ENCODE measurements around the gene LRP2. TPM values are rescaled to one million over a fixed set of nuclear protein-coding genes. Genes with fewer than 3 reads are reported as not detected.

Gene LRP2
- total and polyA plus RNA-seq, 3 experiments from 2014 or later = 0.04 to 0.07 TPM; not detected in 1

DNA sequence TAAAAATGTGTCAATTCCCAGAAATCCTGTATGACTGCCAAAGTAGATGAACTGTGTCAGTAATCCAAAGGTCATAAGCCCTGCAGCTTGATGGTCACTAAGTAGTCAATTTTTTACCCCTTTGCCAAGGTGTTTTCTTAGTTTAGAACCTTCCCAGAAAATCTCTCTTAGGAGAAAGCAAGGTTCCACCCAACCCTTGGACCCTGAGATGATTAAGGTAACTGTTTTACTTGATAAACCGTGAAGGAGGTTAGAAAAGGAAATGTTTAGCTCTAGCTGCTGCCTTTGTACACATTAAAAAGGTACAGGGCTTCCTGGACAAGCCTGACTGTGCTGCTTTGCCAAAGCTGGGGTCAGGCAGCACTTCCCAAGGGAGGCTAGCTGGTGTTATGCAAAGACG, 24.4 kb upstream of the LRP2 start:
- H3K27ac ChIP-seq (ENCODE audit: low read depth, low read length) = no peak overlapping the region
- POLR2A ChIA-PET = no interaction called here
- H3K9me3 Mint-ChIP-seq = no peaks in the 10 kb centered on the region
- H3K4me1 Mint-ChIP-seq = no peaks in the 10 kb centered on the region
- no peaks in the 10 kb centered on the region for H3K4me1 ChIP-seq (ENCODE audit: insufficient read depth, low read length)
- H3K27me3 Mint-ChIP-seq = peaks cover 19 to 41% of the 10 kb centered on the region in 2 donors
- H3K36me3 Mint-ChIP-seq = no peaks in the 10 kb centered on the region
- no peak overlapping the region for H3K27ac Mint-ChIP-seq
- no peak overlapping the region for H3K4me3 Mint-ChIP-seq
- H3K4me3 ChIP-seq (ENCODE audit: low read length) = no peak overlapping the region
- no peak for DNase-seq
- CTCF ChIA-PET = no interaction called here
- no peaks in the 10 kb centered on the region for H3K27me3 ChIP-seq (ENCODE audit: insufficient read depth, low read length, poor library complexity, severe bottlenecking)
- H3K36me3 ChIP-seq (ENCODE audit: insufficient read depth, low read length) = no peaks in the 10 kb centered on the region
- no peaks in the 10 kb centered on the region for H3K9me3 ChIP-seq (ENCODE audit: low read length)

DNA sequence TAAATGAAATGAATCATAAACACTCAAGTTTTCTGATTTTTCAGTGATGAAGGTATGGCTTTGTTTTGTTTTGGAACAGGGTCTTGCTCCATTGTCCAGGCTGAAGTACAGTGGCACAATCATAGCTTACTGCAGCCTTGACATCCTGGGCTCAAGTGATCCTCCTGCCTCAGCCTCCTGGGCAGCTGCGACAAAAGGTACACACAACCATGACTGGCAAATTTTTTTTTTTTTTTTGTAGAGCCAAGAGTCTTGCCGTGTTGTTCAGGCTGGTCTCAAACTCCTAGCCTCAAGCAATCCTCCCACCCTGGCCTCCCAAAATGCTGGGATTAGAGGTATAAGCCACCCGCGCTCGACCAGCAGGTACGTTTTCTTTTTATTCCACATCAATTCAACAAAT, 22.5 kb upstream of the LRP2 start:
- H3K4me3 Mint-ChIP-seq = no peak overlapping the region
- CTCF ChIA-PET = no interaction called here
- Histone ChIP-seq H3K9me3 (ENCODE audit: low read length) (no peaks in the 10 kb centered on the region), H3K4me1 (ENCODE audit: insufficient read depth, low read length) (no peaks in the 10 kb centered on the region), H3K36me3 (ENCODE audit: insufficient read depth, low read length) (no peaks in the 10 kb centered on the region), H3K27me3 (ENCODE audit: insufficient read depth, low read length, poor library complexity, severe bottlenecking) (no peaks in the 10 kb centered on the region), H3K4me3 (ENCODE audit: low read length) (no peak overlapping the region), H3K27ac (ENCODE audit: low read depth, low read length) (no peak overlapping the region)
- H3K9me3 Mint-ChIP-seq = no peaks in the 10 kb centered on the region
- no peak overlapping the region for H3K27ac Mint-ChIP-seq
- H3K4me1 Mint-ChIP-seq = no peaks in the 10 kb centered on the region
- peaks cover 23 to 32% of the 10 kb centered on the region in 2 donors for H3K27me3 Mint-ChIP-seq
- DNase-seq = no peak
- no peaks in the 10 kb centered on the region for H3K36me3 Mint-ChIP-seq
- POLR2A ChIA-PET = no interaction called here

DNA sequence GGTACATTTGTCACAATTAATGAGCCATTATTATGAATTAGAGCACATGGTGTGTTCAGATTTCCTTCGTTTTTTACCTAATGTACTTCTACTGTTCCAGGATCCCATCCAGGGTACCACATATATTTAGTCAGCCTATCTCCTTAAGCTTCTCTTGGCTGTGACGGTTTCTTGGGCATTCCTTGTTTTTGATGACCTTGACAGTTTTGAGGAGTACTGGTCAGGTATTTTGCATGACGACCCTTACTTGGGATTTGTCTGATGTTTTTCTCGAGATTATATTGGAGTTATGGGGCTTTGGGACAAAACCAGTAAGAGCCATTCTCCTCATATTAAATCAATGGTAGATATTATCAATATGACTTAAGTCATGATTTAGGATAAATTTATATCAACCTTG, 10.2 kb upstream of the LRP2 start:
- no peak for DNase-seq
- POLR2A ChIA-PET = no interaction called here
- Mint-ChIP-seq H3K27me3 (peaks cover 16 to 31% of the 10 kb centered on the region in 2 donors), H3K9me3 (no peaks in the 10 kb centered on the region), H3K36me3 (no peaks in the 10 kb centered on the region), H3K27ac (no peak overlapping the region), H3K4me1 (no peaks in the 10 kb centered on the region), H3K4me3 (no peak overlapping the region)
- H3K27me3 ChIP-seq (ENCODE audit: insufficient read depth, low read length, poor library complexity, severe bottlenecking) = no peaks in the 10 kb centered on the region
- H3K27ac ChIP-seq (ENCODE audit: low read depth, low read length) = no peak overlapping the region
- H3K4me1 ChIP-seq (ENCODE audit: insufficient read depth, low read length) = no peaks in the 10 kb centered on the region
- no peaks in the 10 kb centered on the region for H3K36me3 ChIP-seq (ENCODE audit: insufficient read depth, low read length)
- CTCF ChIA-PET = no interaction called here
- H3K4me3 ChIP-seq (ENCODE audit: low read length) = no peak overlapping the region
- no peaks in the 10 kb centered on the region for H3K9me3 ChIP-seq (ENCODE audit: low read length)

DNA sequence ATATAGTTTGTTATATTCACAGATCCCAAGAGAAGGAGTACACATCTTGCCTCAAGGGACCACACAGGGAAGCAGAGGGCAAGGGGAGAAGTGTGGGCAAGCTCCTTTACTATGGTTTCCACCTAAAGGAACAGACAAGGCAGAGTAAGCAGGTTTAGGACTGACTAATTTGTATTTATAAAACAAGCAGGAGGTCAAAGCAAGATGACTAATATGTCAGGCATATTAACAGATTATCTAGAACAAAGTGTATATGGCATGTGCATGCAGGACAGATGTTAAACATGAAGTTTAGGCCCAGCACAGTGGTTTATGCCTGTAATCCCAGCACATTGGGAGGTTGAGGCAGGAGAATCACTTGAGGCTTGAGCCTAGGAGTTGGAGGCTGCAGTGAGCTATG, 3.7 kb upstream of the LRP2 start:
- POLR2A ChIA-PET = no interaction called here
- Mint-ChIP-seq H3K36me3 (peaks cover 0 to 2% (median 0%) of the 10 kb centered on the region in 3 donors), H3K4me1 (peaks cover 29 to 36% (median 34%) of the 10 kb centered on the region in 3 donors), H3K27ac (no peak overlapping the region), H3K27me3 (peaks cover 27 to 28% of the 10 kb centered on the region in 2 donors), H3K9me3 (no peaks in the 10 kb centered on the region), H3K4me3 (peak overlapping the region in 1 of 7 donors; percentile 31)
- CTCF ChIA-PET = no interaction called here
- Histone ChIP-seq H3K4me3 (ENCODE audit: low read length) (no peak overlapping the region), H3K27ac (ENCODE audit: low read depth, low read length) (no peak overlapping the region), H3K27me3 (ENCODE audit: insufficient read depth, low read length, poor library complexity, severe bottlenecking) (peaks cover 24% of the 10 kb centered on the region), H3K9me3 (ENCODE audit: low read length) (no peaks in the 10 kb centered on the region), H3K4me1 (ENCODE audit: insufficient read depth, low read length) (peaks cover 20% of the 10 kb centered on the region), H3K36me3 (ENCODE audit: insufficient read depth, low read length) (no peaks in the 10 kb centered on the region)
- no peak for DNase-seq

DNA sequence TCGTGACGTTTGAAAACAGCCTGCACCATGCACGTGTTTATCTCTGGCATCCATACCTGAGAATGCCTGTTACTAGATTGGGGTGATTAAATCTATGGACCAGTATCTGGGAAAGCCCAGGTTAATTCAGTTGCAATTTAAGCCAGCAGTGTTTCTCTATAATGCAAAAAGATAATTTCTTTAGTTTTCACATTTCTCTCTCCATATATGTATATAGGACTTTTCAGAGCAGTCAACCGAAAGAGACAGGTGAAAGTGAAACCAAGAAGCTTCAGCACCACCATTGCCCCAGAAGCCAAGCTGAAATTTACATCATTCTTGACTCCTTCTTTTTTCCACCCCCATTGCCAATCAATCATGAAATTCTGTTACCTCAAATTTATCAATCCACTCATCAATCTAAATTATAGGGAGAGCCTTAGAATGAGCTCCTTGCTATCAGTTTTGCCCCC, 2.7 kb upstream of the LRP2 start:
- Histone ChIP-seq H3K27ac (ENCODE audit: low read depth, low read length) (peak overlapping the region; percentile 26), H3K4me1 (ENCODE audit: insufficient read depth, low read length) (peaks cover 20% of the 10 kb centered on the region), H3K36me3 (ENCODE audit: insufficient read depth, low read length) (no peaks in the 10 kb centered on the region), H3K4me3 (ENCODE audit: low read length) (peak overlapping the region; percentile 71), H3K9me3 (ENCODE audit: low read length) (no peaks in the 10 kb centered on the region), H3K27me3 (ENCODE audit: insufficient read depth, low read length, poor library complexity, severe bottlenecking) (peaks cover 31% of the 10 kb centered on the region)
- ChIA-PET POLR2A (no interaction called here), CTCF (no interaction called here)
- Mint-ChIP-seq H3K36me3 (peaks cover 0 to 2% (median 0%) of the 10 kb centered on the region in 3 donors), H3K4me1 (peaks cover 29 to 38% (median 38%) of the 10 kb centered on the region in 3 donors), H3K27ac (peak overlapping the region in 5 of 8 donors; percentile 15 to 86 (median 37)), H3K27me3 (peaks cover 28 to 35% of the 10 kb centered on the region in 2 donors), H3K4me3 (peak overlapping the region; percentile 86 to 98 (median 93)), H3K9me3 (no peaks in the 10 kb centered on the region)
- DNase-seq = peak in 2 of 5 donors; percentile 8 to 11

DNA sequence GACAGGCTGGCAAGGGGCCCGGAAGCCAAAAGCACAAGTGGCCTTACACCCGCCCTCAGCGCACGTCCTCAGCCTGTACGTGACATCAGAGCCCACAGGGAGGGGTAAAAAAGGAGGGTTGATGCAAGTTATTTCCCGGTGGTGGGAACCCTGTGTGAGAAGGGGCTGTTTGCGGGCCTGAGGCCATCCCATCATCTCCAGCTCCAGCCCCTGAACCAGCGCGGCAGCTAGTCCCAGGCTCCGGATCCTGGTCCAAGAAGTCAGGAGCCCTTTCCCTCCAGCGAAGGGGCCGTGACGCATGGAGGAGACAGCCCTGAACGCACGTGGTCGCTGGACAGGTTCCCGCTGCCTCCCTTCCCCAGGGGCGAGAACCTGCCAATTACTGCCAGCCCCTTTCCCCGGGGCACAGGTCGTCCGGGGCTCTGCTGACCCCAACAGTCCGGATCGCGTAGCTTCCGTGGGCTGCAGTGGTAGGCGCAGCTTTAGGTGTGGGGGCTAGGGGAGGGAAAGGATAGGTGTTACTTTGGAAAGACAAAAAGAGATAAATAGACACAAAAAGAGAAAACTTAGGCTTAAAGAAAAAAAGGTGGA, 1.3 kb upstream of the LRP2 start:
- H3K9me3 Mint-ChIP-seq = no peaks in the 10 kb centered on the region
- peaks cover 29 to 38% (median 38%) of the 10 kb centered on the region in 3 donors for H3K4me1 Mint-ChIP-seq
- H3K27ac Mint-ChIP-seq = peak overlapping the region in 7 of 8 donors; percentile 3 to 86 (median 40)
- peak overlapping the region; percentile 86 to 98 (median 93) for H3K4me3 Mint-ChIP-seq
- no peaks in the 10 kb centered on the region for H3K36me3 ChIP-seq (ENCODE audit: insufficient read depth, low read length)
- no peak overlapping the region for H3K27ac ChIP-seq (ENCODE audit: low read depth, low read length)
- peaks cover 31% of the 10 kb centered on the region for H3K27me3 ChIP-seq (ENCODE audit: insufficient read depth, low read length, poor library complexity, severe bottlenecking)
- no peaks in the 10 kb centered on the region for H3K9me3 ChIP-seq (ENCODE audit: low read length)
- POLR2A ChIA-PET = interaction anchor here (0.6 kb wide), 1 partner anchor 116 kb away, joined by 3 read pairs; the partner anchor contains the start of gene BBS5
- H3K4me1 ChIP-seq (ENCODE audit: insufficient read depth, low read length) = peaks cover 20% of the 10 kb centered on the region
- peaks cover 0 to 2% (median 0%) of the 10 kb centered on the region in 3 donors for H3K36me3 Mint-ChIP-seq
- H3K27me3 Mint-ChIP-seq = peaks cover 28 to 40% of the 10 kb centered on the region in 2 donors
- DNase-seq = peak; percentile 14 to 62 (median 21)
- peak overlapping the region; percentile 71 for H3K4me3 ChIP-seq (ENCODE audit: low read length)
- CTCF ChIA-PET = interaction anchor here (0.8 kb wide), 1 partner anchor 263 kb away, joined by 3 read pairs; no protein-coding TSS in a partner anchor

DNA sequence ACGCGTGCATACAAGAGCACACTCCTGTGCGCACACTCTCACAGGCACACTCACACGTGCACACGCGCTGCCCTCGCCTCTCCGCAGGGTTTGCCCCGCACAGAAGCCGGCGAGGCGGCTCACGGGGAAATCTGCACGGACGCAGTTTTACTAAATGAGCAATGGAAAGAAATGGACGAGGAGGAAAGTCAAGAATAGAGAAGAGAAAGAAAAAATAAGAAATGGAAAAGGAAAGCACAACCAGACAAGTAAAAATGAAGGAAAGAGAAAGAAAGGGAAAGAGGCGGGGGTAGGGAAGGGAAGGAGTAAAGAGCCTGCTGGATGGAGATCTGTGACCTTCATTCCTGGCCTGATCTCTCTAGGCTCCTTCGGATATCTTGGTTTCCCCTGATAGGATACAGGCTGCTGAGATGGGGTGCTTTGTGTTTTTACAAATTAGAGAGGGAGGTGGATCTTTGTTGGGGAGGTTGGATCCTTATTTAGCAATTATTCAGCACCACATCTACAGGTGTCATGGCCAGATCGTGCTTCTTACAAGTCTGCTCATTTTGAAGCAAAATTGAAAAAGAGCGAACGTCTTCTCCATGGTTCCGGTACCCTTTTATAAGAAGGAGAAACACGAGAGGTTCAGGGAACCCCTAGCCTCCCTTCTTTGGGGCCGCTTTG, 693 bp upstream of the LRP2 start:
- peaks cover 20% of the 10 kb centered on the region for H3K4me1 ChIP-seq (ENCODE audit: insufficient read depth, low read length)
- ChIA-PET CTCF (interaction anchor here (0.8 kb wide), 1 partner anchor 262 kb away, joined by 3 read pairs; no protein-coding TSS in a partner anchor), POLR2A (no interaction called here)
- H3K9me3 ChIP-seq (ENCODE audit: low read length) = no peaks in the 10 kb centered on the region
- H3K4me3 Mint-ChIP-seq = peak overlapping the region; percentile 86 to 98 (median 93)
- no peaks in the 10 kb centered on the region for H3K9me3 Mint-ChIP-seq
- peaks cover 0 to 2% (median 0%) of the 10 kb centered on the region in 3 donors for H3K36me3 Mint-ChIP-seq
- peaks cover 29 to 38% (median 38%) of the 10 kb centered on the region in 3 donors for H3K4me1 Mint-ChIP-seq
- H3K4me3 ChIP-seq (ENCODE audit: low read length) = peak overlapping the region; percentile 71
- no peak for DNase-seq
- peak overlapping the region in 5 of 8 donors; percentile 15 to 69 (median 49) for H3K27ac Mint-ChIP-seq
- no peak overlapping the region for H3K27ac ChIP-seq (ENCODE audit: low read depth, low read length)
- peaks cover 30 to 45% of the 10 kb centered on the region in 2 donors for H3K27me3 Mint-ChIP-seq
- peaks cover 31% of the 10 kb centered on the region for H3K27me3 ChIP-seq (ENCODE audit: insufficient read depth, low read length, poor library complexity, severe bottlenecking)
- H3K36me3 ChIP-seq (ENCODE audit: insufficient read depth, low read length) = no peaks in the 10 kb centered on the region

DNA sequence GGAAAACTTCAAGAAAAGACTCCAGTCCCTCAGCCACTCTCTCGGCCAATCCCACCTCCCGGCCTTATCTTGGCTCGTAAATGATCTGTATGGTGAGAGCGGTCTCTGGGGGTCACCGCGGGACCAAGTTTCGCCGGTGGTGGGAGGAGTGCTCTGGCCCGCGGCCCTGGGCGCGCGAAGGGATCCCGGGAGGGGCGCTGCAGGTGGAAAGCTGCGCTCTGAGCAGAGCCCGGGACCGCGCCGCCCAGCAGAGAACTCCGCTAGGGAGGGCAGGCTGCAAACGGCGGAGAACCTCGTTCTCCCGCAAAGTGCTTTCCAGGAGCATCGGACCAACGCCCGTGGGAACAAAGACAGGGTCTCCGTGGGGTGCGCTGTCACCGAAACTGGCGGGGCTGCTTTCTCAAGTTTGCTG, 622 bp downstream of the LRP2 start:
- H3K4me1 Mint-ChIP-seq = peaks cover 29 to 38% (median 38%) of the 10 kb centered on the region in 3 donors
- H3K27ac ChIP-seq (ENCODE audit: low read depth, low read length) = peak overlapping the region; percentile 3
- H3K27me3 ChIP-seq (ENCODE audit: insufficient read depth, low read length, poor library complexity, severe bottlenecking) = peaks cover 31% of the 10 kb centered on the region
- no peaks in the 10 kb centered on the region for H3K36me3 ChIP-seq (ENCODE audit: insufficient read depth, low read length)
- no peak for DNase-seq
- peak overlapping the region in 1 of 8 donors; percentile 57 for H3K27ac Mint-ChIP-seq
- ChIA-PET CTCF (no interaction called here), POLR2A (no interaction called here)
- H3K36me3 Mint-ChIP-seq = peaks cover 0 to 2% (median 0%) of the 10 kb centered on the region in 3 donors
- peaks cover 30 to 48% of the 10 kb centered on the region in 2 donors for H3K27me3 Mint-ChIP-seq
- peak overlapping the region; percentile 71 for H3K4me3 ChIP-seq (ENCODE audit: low read length)
- H3K9me3 Mint-ChIP-seq = no peaks in the 10 kb centered on the region
- H3K4me1 ChIP-seq (ENCODE audit: insufficient read depth, low read length) = peaks cover 20% of the 10 kb centered on the region
- H3K4me3 Mint-ChIP-seq = peak overlapping the region; percentile 63 to 90 (median 82)
- H3K9me3 ChIP-seq (ENCODE audit: low read length) = no peaks in the 10 kb centered on the region
